ENCODE data around the gene PRKCE. TPM values are rescaled to one million over a fixed set of nuclear protein-coding genes. Genes with fewer than 3 reads are reported as not detected.

PRKCE gene
- total and polyA plus RNA-seq, 7 donors, result 3.0 to 22.8 (median 16.1) TPM

GRCh38 chr2:46225150-46225625 is 573.7 kb downstream of the PRKCE start:
- intact Hi-C loops (cut with DNase I), result no loop called here
- Histone ChIP-seq H3K4me3 (no peak overlapping the region), H3K36me3 (ENCODE audit: insufficient read depth in 1 of 2, low read depth in 1 of 2) (no peaks in the 10 kb centered on the region), H3K27ac (no peak overlapping the region), H3K9me3 (no peaks in the 10 kb centered on the region), H3K4me1 (peaks cover 6% of the 10 kb centered on the region), H3K27me3 (ENCODE audit: insufficient read depth in 3 of 3, low read length in 2 of 3) (no peaks in the 10 kb centered on the region)
- DNase-seq (no peak), ATAC-seq (no peak)
- no peak for TF ChIP-seq CTCF (IDR thresholded peaks at IDR 0.05)
- WGBS, 3 donors, result 59 to 93% (median 82%) methylated on average over 2 of the region's 2 CpGs

GRCh38 chr2:46225730-46226129 is 574.3 kb downstream of the PRKCE start:
- Histone ChIP-seq H3K36me3 (ENCODE audit: insufficient read depth in 1 of 2, low read depth in 1 of 2) (no peaks in the 10 kb centered on the region), H3K4me3 (no peak overlapping the region), H3K27ac (no peak overlapping the region), H3K27me3 (ENCODE audit: insufficient read depth in 3 of 3, low read length in 2 of 3) (no peaks in the 10 kb centered on the region), H3K4me1 (peaks cover 9% of the 10 kb centered on the region), H3K9me3 (no peaks in the 10 kb centered on the region)
- DNase-seq, result no peak
- TF ChIP-seq CTCF (IDR thresholded peaks at IDR 0.05), result no peak
- intact Hi-C loops (cut with DNase I), result no loop called here
- 53 to 74% (median 57%) methylated on average over 1 of the region's 1 CpG for WGBS, 3 donors
- no peak for ATAC-seq

- ATAC-seq (no peak), DNase-seq (no peak)
- no peak overlapping the region for H3K27ac ChIP-seq
- no peaks in the 10 kb centered on the region for H3K36me3 ChIP-seq (ENCODE audit: insufficient read depth in 1 of 2, low read depth in 1 of 2)
- TF ChIP-seq CTCF (IDR thresholded peaks at IDR 0.05), result no peak
- WGBS, 3 donors, result 89 to 96% (median 90%) methylated on average over 6 of the region's 6 CpGs
- H3K9me3 ChIP-seq, result no peaks in the 10 kb centered on the region
- intact Hi-C loops (cut with DNase I), result no loop called here
- no peak overlapping the region for H3K4me3 ChIP-seq
- H3K27me3 ChIP-seq (ENCODE audit: insufficient read depth in 3 of 3, low read length in 2 of 3), result no peaks in the 10 kb centered on the region
- H3K4me1 ChIP-seq, result peaks cover 12% of the 10 kb centered on the region
Measured at GRCh38 chr2:46226620-46227019, 575.1 kb downstream of the PRKCE start.

GRCh38 chr2:46227022-46227421 is 575.5 kb downstream of the PRKCE start:
- WGBS, 3 donors, result 78 to 87% (median 81%) methylated on average over 3 of the region's 3 CpGs
- DNase-seq (no peak), ATAC-seq (no peak)
- Histone ChIP-seq H3K4me3 (no peak overlapping the region), H3K9me3 (no peaks in the 10 kb centered on the region), H3K36me3 (ENCODE audit: insufficient read depth in 1 of 2, low read depth in 1 of 2) (no peaks in the 10 kb centered on the region), H3K27ac (no peak overlapping the region), H3K27me3 (ENCODE audit: insufficient read depth in 3 of 3, low read length in 2 of 3) (no peaks in the 10 kb centered on the region), H3K4me1 (peaks cover 12% of the 10 kb centered on the region)
- intact Hi-C loops (cut with DNase I), result no loop called here
- TF ChIP-seq CTCF (IDR thresholded peaks at IDR 0.05), result no peak

- H3K27me3 ChIP-seq (ENCODE audit: insufficient read depth in 3 of 3, low read length in 2 of 3), result no peaks in the 10 kb centered on the region
- DNase-seq (no peak), ATAC-seq (no peak)
- no peak overlapping the region for H3K4me3 ChIP-seq
- H3K9me3 ChIP-seq, result no peaks in the 10 kb centered on the region
- H3K36me3 ChIP-seq (ENCODE audit: insufficient read depth in 1 of 2, low read depth in 1 of 2), result no peaks in the 10 kb centered on the region
- WGBS, 3 donors, result 85 to 91% (median 88%) methylated on average over 7 of the region's 7 CpGs
- intact Hi-C loops (cut with DNase I), result no loop called here
- peaks cover 12% of the 10 kb centered on the region for H3K4me1 ChIP-seq
- TF ChIP-seq CTCF (IDR thresholded peaks at IDR 0.05), result no peak
- H3K27ac ChIP-seq, result no peak overlapping the region
Measured at GRCh38 chr2:46227674-46228289, 576.3 kb downstream of the PRKCE start.

Data from psoas muscle (tissue), 8 donors.